Stimulated activated CD8-positive, alpha-beta memory T cell treated with anti-CD3 and anti-CD28 coated beads, Interleukin-12 subunit alpha, Interleukin-12 subunit beta, amount 100 ng/mL, for 1 hour (primary cell): ENCODE data around the gene RAPGEF4.

Experiments used
- DNase-seq: peaks from one replicate; pipeline ENCODE4 v3.0.0-alpha.2; 2020; ENCODE audit warnings: low read depth

Gene RAPGEF4

DNA sequence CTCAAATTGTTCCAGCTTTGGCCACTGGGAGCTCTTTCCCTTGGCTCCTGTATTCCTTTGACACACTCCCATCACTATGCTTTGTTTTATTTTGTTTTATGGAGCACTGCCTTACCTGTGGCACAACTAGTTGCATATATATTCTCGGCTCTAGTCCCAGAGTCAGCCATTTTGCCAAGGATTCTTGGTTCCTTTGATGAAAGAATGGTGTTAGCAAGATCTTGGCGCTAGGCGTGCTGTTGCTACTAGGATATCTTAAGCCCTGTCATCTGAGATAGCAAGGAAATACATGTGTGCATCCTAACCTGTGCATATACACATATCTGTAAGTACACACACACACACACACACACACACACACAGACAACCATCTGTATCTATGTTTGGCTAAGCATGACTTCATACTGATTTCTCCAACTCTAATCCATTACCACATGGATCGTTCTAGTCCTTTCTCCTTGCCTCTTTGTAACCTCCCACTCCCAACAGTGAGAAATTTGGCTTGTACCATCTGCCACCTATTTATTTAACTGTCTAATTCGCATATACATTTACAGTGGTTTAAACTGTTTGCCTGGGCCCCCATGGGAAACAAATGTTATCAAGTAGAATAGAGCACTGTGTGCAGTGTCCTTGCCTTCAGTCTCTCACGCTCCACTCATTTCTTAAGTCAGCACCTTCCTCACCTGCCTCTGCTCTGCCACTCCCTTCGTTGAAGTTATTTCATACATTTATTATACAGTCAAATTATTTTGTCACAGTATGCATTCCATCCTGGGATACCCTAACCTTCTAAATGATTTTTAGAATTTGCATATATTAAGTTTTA is 202.5 kb downstream of the RAPGEF4 start:
- DNase-seq, result no peak

- DNase-seq, result no peak
These were observed 203.2 kb downstream of the RAPGEF4 start for GRCh38 chr2:172938713-172939375.

DNA sequence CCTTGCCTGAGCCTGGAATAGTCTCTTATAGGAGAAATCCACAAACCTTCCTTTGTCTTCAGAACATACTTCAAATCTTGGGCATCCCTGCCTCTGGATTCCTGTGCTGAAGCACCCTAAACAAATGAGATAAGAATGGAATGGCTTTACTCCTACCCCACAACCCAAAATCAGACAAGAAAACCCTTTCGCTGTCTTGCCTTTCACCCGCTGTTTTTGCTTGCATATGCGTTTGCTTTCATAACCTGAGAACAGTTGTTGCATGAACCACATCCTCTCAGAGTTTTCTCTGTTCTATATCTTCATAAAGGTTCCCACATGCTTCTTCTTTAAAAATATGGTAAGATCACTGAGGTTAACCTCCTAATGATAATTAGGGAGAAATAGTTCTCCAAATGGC is 207.9 kb downstream of the RAPGEF4 start:
- no peak for DNase-seq

- no peak for DNase-seq
These were observed 208.6 kb downstream of the RAPGEF4 start for GRCh38 chr2:172944022-172944793.

GRCh38 chr2:172944794-172945509 is 209.3 kb downstream of the RAPGEF4 start:
- DNase-seq, result no peak

DNA sequence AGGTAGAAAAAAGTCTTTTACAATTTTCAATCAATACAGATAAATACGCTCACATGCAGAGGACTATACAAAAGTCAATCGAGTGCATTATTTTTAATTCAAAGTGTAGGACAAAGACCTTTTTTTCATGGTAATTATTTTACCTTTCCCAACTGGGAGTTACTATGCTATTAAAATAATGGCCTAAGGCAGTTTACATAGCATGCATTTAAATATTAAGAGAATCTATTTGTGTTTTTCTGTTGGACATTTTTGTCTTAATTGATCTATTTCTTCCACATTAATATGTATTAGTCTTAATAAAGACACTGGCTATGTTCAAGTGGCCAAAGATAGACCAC is 209.8 kb downstream of the RAPGEF4 start:
- no peak for DNase-seq

- DNase-seq, result no peak
These were observed 212.0 kb downstream of the RAPGEF4 start for GRCh38 chr2:172947461-172948153.

- DNase-seq, result no peak
These were observed 213.9 kb downstream of the RAPGEF4 start for GRCh38 chr2:172949522-172949921.

GRCh38 chr2:172950565-172950964 is 214.9 kb downstream of the RAPGEF4 start:
- no peak for DNase-seq

GRCh38 chr2:172951554-172951953 is 215.9 kb downstream of the RAPGEF4 start:
- DNase-seq, result no peak

DNA sequence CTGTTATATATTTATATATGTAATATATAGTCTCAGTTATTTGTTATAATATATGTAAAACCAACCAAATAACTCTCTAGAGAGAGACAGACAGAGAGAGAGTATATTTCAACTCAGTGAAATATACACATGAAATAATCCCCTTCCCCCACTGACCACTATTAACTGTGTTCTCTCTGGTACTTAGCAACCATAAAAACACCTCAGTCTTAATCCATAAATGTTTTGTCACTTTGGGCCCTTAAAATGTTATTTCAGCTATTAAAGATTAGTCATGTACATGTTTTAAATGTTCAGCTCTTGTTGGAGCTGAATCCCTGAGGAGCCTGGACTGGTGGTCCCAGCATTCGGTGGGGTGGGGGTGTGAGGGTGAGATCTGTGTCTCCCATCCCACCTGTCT is 217.8 kb downstream of the RAPGEF4 start:
- DNase-seq, result no peak

- DNase-seq, result no peak
These were observed 218.6 kb downstream of the RAPGEF4 start for GRCh38 chr2:172953970-172954852.

DNA sequence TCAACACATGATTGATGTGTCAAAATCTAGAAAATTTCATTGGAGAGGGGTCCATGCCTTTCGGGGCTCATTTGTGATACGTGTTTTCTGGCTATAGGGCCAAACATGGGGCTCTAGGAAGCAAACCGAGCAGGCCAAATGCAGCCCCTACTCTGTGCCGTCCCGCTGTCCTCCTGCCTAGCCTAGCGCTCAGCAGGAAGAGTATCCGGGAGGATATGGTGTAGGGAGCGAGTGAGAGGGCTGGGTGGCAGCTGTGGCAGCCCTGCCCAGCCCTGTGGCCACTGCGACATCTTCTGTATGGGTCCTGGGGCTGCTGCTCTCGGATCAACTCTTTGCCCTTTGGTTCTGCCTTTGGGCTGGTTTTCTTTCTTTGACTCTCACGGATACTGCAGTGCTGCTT is 219.9 kb downstream of the RAPGEF4 start:
- DNase-seq, result no peak

- DNase-seq, result no peak
These were observed 222.1 kb downstream of the RAPGEF4 start for GRCh38 chr2:172957734-172958133.

DNA sequence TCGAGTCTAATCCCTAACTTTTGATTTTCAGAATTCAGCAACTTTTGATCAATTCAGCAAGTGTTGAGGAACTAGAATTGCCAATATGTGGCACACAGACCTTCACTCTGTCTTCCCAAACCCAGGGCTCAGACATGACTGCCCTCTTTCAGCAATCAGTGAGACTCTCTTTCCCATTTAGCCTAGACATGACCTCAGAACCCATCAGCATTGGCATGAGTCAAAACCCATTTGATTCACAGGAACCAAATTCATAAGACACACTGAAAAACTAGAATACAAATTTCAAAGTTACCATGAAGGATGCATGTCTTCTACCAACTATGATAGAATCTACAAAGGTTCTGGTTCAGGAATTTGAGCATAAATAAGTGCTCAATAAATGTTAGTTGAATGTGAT is 226.4 kb downstream of the RAPGEF4 start:
- no peak for DNase-seq

DNA sequence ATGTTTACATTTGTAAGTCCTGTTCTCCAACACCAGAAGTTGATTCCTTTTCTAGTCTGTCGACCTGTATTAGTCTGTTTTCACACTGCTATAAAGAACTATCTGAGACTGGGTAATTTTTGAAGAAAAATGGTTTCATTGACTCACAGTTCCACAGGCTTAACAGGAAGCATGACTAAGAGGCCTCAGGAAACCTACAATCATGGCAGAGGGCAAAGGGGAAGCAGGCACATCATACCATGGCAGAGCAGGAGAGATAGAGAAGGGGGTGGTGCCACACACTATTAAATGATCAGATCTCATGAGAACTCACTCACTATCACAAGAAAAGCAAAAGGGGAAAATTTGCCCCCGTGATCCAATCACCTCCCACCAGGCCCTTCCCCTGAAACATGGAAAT is 227.2 kb downstream of the RAPGEF4 start:
- DNase-seq, result no peak

- no peak for DNase-seq
These were observed 229.0 kb downstream of the RAPGEF4 start for GRCh38 chr2:172964511-172965139.

DNA sequence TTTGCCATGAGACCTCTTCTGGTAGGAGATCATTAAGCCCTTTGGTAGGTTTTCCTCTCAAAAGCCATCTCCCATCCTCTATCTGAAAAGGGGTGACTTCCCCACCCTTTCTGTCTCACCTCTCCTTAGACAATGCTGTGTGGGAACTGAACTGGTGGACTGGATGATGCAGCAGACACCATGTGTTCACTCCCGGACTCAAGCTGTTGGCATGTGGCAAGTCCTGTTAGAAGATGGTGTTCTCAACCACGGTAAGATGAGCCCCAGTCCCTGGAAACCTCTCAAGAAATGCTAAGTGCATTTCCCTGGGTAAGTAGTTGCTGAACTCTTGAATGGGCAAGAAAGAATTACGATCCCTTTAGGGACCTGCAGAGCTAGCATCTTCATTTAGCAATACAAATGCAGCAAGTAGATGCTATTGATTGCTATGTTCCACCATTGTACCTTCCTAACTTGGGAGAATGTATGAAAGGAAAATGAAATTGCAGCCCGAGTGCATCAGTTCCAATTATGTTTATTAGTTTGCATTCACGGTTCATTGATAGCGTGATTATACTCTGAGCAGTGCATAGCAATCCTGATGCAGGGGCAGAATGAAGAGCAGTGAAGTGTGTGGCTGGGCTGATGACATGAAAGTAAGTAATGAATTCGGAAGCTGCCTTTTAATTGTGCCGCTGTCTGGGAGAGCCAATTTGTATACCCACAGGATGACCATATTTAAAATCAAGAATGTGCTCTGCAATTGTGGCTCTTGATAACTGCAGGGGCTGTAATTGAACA is 230.0 kb downstream of the RAPGEF4 start:
- DNase-seq, result no peak
